GM18870 (cell line): ENCODE measurements around the gene COMMD1.
"Not testable (repeated sequence)": the region's sequence is repeated elsewhere in the genome, so short reads cannot be mapped to it uniquely, and the experiment has no call there.

Experiments
- ATAC-seq: cut with Tn5 transposase; IDR thresholded peaks from one replicate; pipeline ENCODE4 v1.9.1; 2021; ENCODE audit warnings: moderate library complexity; ENCODE audit not compliant: unreplicated experiment

COMMD1 gene

DNA sequence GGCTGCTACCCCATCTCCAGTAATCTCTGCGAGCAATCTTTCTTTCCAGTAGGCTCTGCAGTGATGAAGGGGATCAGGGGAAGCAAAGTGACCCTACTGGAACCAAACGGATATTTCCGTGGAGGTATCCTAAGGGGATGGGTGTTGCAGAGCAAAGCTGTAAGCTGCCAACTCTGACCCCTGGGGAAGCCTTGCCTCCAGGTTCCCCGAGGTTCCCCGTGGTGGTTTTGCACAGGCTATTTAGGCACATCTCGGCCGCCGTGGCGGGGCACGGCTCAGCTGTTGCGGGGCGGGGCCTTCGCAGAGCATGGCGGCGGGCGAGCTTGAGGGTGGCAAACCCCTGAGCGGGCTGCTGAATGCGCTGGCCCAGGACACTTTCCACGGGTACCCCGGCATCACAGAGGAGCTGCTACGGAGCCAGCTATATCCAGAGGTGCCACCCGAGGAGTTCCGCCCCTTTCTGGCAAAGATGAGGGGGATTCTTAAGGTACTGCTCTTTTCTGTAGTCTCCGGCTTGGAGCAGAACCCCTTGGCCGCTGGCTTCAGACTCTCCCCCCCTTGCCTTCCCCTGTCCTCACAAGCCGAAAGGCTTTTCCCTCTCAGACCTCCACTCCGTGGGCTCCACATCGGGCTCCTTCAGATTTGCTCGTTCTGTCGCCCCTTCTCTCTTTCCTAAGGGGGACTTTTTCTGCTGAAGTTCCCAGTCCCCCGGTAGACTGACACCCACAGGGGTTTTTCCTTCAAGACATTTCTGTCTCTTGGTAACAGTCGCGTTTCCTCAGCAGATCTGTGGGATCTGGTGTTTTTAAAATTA lies at the start of gene COMMD1:
Gene COMMD1, plus strand, starts transcription at position 303 of the 814 bp plus-strand sequence. Its CDS starts 5 bp downstream, at position 308.
- peak; percentile 95 for ATAC-seq

DNA sequence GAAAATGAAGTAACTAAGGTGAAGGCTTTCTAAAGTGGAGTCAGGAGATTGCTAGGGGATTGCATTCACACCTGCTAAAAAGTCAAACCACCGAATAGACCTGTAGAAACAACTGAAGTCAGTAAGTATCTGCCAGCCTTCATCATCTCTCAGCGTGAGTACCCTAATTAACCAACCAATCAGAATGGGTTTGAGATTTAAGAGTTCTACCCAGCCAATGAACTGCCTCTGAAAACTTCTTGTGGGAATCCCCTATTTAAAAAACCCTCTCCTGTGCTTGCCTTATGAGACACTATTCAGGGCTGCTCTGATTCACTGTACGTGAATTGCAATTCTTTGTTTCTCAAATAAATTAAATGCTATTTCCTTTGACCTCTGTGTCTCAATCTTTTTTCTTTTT lies 48.2 kb upstream of the COMMD1 start:
- no peak for ATAC-seq

DNA sequence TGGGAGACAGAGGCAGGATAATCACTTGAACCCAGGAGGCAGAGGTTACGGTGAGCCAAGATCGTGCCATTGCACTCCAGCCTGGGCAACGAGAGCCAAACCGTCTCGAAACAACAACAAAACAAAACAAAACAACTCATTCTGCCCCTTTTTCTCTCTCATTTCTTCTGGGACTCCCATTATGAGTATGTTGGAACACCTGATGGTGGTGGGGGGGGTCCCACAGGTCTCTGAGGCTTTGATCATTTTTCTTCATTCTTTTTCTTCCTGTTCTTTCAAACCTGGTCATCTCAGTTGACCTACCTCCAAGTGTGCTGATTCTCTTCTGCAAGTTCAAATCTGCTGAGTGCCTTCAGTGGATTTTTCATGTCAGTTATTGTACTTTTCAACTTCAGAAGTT lies 43.4 kb upstream of the COMMD1 start:
- ATAC-seq: no peak

GRCh38 chr2:61866482-61867089 lies 38.9 kb upstream of the COMMD1 start:
- ATAC-seq: not testable (repeated sequence)

GRCh38 chr2:61876400-61876799 lies 29.1 kb upstream of the COMMD1 start:
- ATAC-seq: no peak

- no peak for ATAC-seq
These were observed 27.8 kb upstream of the COMMD1 start for GRCh38 chr2:61877571-61878245.

- no peak for ATAC-seq
These were observed 26.7 kb upstream of the COMMD1 start for GRCh38 chr2:61878761-61879160.

- ATAC-seq: not testable (repeated sequence)
These were observed 26.1 kb upstream of the COMMD1 start for GRCh38 chr2:61879351-61879750.

DNA sequence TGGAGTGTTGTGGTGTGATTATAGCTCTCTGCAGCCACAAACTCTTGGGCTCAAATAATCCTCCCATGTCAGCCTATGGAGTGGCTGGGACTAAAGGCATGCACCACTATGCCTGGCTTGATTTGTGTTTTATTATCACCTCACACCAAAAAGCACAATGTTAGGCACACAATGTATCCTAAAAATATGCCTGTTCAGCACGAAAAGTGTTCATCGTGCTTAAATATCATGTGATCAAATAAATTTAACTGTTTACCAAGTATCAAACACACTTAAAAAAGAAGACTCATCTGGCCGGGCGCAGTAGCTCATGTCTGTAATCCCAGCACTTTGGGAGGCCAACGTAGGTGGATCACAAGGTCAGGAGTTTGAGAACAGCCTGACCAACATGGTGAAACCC lies 22.6 kb upstream of the COMMD1 start:
- ATAC-seq: no peak

GRCh38 chr2:61885896-61886603 lies 19.4 kb upstream of the COMMD1 start:
- no peak for ATAC-seq

GRCh38 chr2:61887717-61888266 lies 17.7 kb upstream of the COMMD1 start:
- no peak for ATAC-seq

GRCh38 chr2:61888267-61889055 lies 17.0 kb upstream of the COMMD1 start, which contains the start of gene CCT4:
CCT4 (minus strand) TSS chr2:61888656; CDS start chr2:61888507, 149 bp downstream.
- peak; percentile 71 for ATAC-seq

DNA sequence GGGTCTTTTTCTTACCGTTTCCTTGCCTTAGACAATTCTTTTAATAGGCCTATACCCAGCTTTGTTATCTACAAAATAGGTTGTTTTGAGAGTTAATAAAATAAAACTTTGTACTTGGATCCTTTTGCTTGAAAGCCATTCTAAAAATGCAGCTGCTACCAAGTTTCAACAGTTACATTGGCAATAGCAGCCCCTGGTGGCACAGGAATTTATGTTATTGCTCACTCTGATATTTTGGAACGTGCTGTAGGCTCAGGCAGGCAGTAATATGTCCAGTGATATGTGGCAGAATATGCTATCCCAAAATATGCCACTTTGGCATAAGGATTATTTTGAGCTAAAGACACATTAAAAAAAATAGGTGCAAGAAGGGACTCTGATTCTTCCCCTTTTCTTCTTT lies 6.7 kb upstream of the COMMD1 start:
- no peak for ATAC-seq

GRCh38 chr2:61900281-61900680 lies 5.2 kb upstream of the COMMD1 start:
- ATAC-seq: no peak

- no peak for ATAC-seq
These were observed 654 bp downstream of the COMMD1 start for GRCh38 chr2:61906186-61906470.

- ATAC-seq: no peak
These were observed 3.6 kb downstream of the COMMD1 start for GRCh38 chr2:61909116-61909515.

DNA sequence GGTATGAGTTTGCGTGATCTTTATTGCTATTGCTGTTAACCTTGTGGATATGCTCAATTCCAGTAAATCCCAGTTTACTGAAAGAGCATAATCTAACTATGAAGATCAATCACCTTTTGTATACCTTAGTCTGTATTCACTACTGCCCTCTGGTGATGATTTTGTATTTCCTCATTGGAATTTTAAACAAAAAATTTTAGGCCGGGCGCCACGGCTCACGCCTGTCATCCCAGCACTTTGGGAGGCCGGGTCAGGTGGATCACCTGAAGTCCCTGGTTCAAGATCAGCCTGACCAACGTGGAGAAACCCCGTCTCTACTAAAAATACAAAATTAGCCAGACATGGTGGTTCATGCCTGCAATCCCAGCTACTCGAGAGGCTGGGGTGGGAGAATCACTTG lies 5.1 kb downstream of the COMMD1 start:
- ATAC-seq: no peak

- no peak for ATAC-seq
These were observed 6.0 kb downstream of the COMMD1 start for GRCh38 chr2:61911510-61911909.

- not testable (repeated sequence) for ATAC-seq
These were observed 9.3 kb downstream of the COMMD1 start for GRCh38 chr2:61914794-61915193.

DNA sequence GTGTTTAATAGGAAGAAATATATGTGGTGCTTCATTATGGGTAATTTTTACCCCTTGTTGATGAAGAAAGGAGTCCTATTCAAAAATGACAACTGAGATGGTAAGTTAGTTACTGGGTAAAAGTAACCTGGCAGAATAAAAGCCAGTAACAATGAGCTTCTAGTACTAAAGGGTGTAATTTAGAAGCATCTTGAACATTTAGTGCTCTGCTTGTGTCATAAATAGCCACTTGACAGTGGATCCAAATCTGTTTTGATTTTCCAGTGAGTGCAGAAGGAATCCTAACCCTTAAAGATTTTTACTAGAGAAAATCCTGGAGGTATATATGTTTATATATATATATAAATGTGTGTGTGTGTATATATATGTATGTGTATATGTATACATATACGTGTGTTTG lies 15.1 kb downstream of the COMMD1 start:
- ATAC-seq: no peak
